ENCODE results near the gene KAT7. TPM values are rescaled to one million over a fixed set of nuclear protein-coding genes. Genes with fewer than 3 reads are reported as not detected.

KAT7 gene
- total RNA-seq, 1 donor from 2014 or later, result 93.5 TPM

GRCh38 chr17:49880291-49881053, 92.0 kb downstream of the KAT7 start:
- peak; percentile 95 for TF ChIP-seq CTCF (conservative IDR thresholded peaks at IDR 0.05)
- Mint-ChIP-seq H3K27me3 (ENCODE audit: low read depth) (peaks cover 55% of the 10 kb centered on the region), H3K4me1 (no peaks in the 10 kb centered on the region), H3K4me3 (no peak overlapping the region), H3K27ac (ENCODE audit: unreplicated experiment) (no peak overlapping the region), H3K36me3 (ENCODE audit: low read depth) (no peaks in the 10 kb centered on the region), H3K9me3 (no peaks in the 10 kb centered on the region)
- peak; percentile 76 for DNase-seq (ENCODE audit: low read depth, low spot score)

- Mint-ChIP-seq H3K36me3 (ENCODE audit: low read depth) (no peaks in the 10 kb centered on the region), H3K9me3 (no peaks in the 10 kb centered on the region), H3K27ac (ENCODE audit: unreplicated experiment) (no peak overlapping the region), H3K27me3 (ENCODE audit: low read depth) (peaks cover 51% of the 10 kb centered on the region), H3K4me1 (no peaks in the 10 kb centered on the region), H3K4me3 (no peak overlapping the region)
- no peak for DNase-seq (ENCODE audit: low read depth, low spot score)
- TF ChIP-seq CTCF (conservative IDR thresholded peaks at IDR 0.05), result no peak
Observed at GRCh38 chr17:49881054-49881402, 92.5 kb downstream of the KAT7 start.

GRCh38 chr17:49882434-49882833, 94.0 kb downstream of the KAT7 start:
- H3K4me3 Mint-ChIP-seq, result no peak overlapping the region
- no peaks in the 10 kb centered on the region for H3K9me3 Mint-ChIP-seq
- no peaks in the 10 kb centered on the region for H3K4me1 Mint-ChIP-seq
- no peak for DNase-seq (ENCODE audit: low read depth, low spot score)
- H3K27me3 Mint-ChIP-seq (ENCODE audit: low read depth), result peaks cover 49% of the 10 kb centered on the region
- H3K36me3 Mint-ChIP-seq (ENCODE audit: low read depth), result no peaks in the 10 kb centered on the region
- TF ChIP-seq CTCF (conservative IDR thresholded peaks at IDR 0.05), result no peak
- no peak overlapping the region for H3K27ac Mint-ChIP-seq (ENCODE audit: unreplicated experiment)

Other genes starting within 250 kb of the KAT7 start
- 0.79 and 1.1 TPM in 2 replicates for gene NXPH3, start 212.8 kb upstream of the KAT7 start, total RNA-seq
- gene SPOP, start 110.6 kb upstream of the KAT7 start, total RNA-seq, result 51.9 and 60.3 TPM in 2 replicates
- gene SLC35B1, start 80.7 kb upstream of the KAT7 start, total RNA-seq, result 78.7 and 89.6 TPM in 2 replicates
- 13.6 and 17.0 TPM in 2 replicates for gene FAM117A, start 24.6 kb upstream of the KAT7 start, total RNA-seq
- not detected in 2 replicates for gene TAC4, start 59.4 kb downstream of the KAT7 start, total RNA-seq
- gene DLX4, start 180.5 kb downstream of the KAT7 start, total RNA-seq, result 0.49 and 0.61 TPM in 2 replicates
- gene DLX3, start 206.5 kb downstream of the KAT7 start, total RNA-seq, result 0.41 and 1.0 TPM in 2 replicates